Mucosa of stomach (tissue), 1 donor: ENCODE data around the gene SRSF1.

Experiments
- H3K27me3 ChIP-seq: one replicate; pipeline ENCODE4 v1.7.0; 2013; ENCODE audit warnings: mild to moderate bottlenecking, low read length; ENCODE audit not compliant: control insufficient read depth, insufficient read depth
- H3K36me3 ChIP-seq: one replicate; pipeline ENCODE4 v1.7.0; 2013; ENCODE audit warnings: low read length; ENCODE audit not compliant: control insufficient read depth, insufficient read depth
- H3K4me1 ChIP-seq: one replicate; pipeline ENCODE4 v1.7.0; 2013; ENCODE audit warnings: mild to moderate bottlenecking, low read length; ENCODE audit not compliant: control insufficient read depth, insufficient read depth
- H3K4me3 ChIP-seq: one replicate; pipeline ENCODE4 v1.7.0; 2013; ENCODE audit warnings: low read length
- H3K9ac ChIP-seq: one replicate; pipeline ENCODE4 v1.7.0; 2013; ENCODE audit warnings: mild to moderate bottlenecking, low read length, moderate library complexity
- H3K9me3 ChIP-seq: one replicate; pipeline ENCODE4 v1.7.0; 2013; ENCODE audit warnings: mild to moderate bottlenecking, low read length, moderate library complexity; ENCODE audit not compliant: control insufficient read depth
- donor health status: Pancreatic carcinoma.

Gene SRSF1

DNA sequence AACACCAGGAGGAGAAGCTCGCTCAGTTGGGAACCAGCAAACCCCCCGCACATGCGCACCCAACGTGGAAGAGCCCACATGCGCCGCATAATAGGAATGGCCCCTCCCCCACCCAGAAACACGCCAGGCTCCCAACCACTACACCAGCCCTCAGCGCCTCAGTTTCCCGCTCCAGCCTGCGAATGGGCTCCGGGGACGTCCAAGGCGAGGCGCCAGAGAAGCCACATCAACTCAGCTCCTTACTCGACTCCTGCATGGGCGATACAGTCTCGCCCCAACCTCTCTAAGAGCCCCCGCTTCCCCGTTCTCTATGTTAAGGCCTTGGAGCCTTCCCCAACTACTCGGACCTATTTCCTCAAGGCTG is 504 bp downstream of the SRSF1 start:
- Histone ChIP-seq H3K4me1 (peaks cover 17% of the 10 kb centered on the region), H3K9ac (peak overlapping the region; percentile 100), H3K27me3 (no peaks in the 10 kb centered on the region), H3K36me3 (no peaks in the 10 kb centered on the region), H3K4me3 (peak overlapping the region; percentile 100), H3K9me3 (no peaks in the 10 kb centered on the region)

DNA sequence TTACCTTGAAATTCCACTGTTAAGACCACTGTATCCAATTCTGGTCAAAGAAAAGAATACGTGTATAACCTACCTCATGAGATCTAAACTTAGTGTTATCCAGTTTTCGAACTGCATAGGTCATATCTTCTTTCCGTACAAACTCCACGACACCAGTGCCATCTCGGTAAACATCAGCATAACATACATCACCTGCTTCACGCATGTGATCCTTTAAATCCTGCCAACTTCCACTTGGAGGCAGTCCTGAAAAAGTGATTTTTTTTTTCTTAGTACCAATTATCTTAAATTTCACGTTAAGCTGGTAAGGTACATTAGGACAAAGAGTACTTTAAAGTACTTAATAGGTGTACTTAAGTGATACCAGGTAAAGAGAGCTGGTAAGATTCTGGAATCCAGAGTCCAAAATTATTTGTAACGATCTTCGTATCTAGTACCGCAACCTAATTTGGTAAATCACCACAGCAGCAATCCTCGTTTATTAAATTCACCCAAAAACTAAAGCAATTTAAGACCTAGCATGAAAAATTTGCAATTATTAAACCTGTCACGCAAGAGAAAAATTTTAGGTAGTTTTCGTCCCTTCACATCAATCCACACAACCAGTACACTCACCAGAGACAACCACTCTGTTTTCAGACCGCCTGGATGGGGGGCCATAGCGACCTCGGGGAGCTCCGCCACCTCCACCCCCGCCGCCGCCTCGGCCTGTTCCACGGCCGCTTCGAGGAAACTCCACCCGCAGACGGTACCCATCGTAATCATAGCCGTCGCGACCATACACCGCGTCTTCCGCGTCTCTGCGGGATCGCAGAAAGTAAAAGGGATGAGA is 1.1 kb downstream of the SRSF1 start:
- H3K9ac ChIP-seq, result peak overlapping the region; percentile 100
- peaks cover 17% of the 10 kb centered on the region for H3K4me1 ChIP-seq
- H3K4me3 ChIP-seq, result peak overlapping the region; percentile 100
- no peaks in the 10 kb centered on the region for H3K36me3 ChIP-seq
- H3K27me3 ChIP-seq, result no peaks in the 10 kb centered on the region
- no peaks in the 10 kb centered on the region for H3K9me3 ChIP-seq

DNA sequence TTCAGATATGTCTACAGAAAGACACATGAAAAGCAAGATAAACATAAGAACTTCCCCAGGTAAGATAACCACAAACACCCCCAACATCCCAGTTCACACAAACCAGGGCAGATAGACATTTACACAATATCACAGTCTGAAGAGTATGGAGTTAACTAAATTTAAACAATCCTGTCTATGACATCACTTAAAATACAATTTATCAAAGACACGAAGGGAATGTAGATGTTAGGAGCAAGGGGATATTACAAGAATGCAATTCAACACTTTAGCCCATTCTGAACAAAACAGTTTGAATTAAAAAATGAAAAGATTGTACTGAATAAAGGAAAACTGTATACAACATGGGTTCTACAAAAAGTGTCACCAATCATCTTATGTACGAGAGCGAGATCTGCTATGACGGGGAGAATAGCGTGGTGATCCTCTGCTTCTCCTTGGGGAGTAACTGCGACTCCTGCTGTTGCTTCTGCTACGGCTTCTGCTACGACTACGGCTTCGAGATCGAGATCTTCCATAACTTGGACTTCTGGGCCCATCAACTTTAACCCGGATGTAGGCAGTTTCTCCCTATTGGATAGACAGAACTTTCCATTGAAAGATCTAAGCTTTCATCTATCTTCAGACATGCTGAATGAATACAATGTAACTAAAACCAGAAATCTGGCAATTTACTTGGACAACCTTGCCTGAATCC is 1.9 kb downstream of the SRSF1 start:
- peak overlapping the region; percentile 100 for H3K9ac ChIP-seq
- peak overlapping the region; percentile 100 for H3K4me3 ChIP-seq
- peaks cover 17% of the 10 kb centered on the region for H3K4me1 ChIP-seq
- no peaks in the 10 kb centered on the region for H3K27me3 ChIP-seq
- no peaks in the 10 kb centered on the region for H3K36me3 ChIP-seq
- H3K9me3 ChIP-seq, result no peaks in the 10 kb centered on the region

DNA sequence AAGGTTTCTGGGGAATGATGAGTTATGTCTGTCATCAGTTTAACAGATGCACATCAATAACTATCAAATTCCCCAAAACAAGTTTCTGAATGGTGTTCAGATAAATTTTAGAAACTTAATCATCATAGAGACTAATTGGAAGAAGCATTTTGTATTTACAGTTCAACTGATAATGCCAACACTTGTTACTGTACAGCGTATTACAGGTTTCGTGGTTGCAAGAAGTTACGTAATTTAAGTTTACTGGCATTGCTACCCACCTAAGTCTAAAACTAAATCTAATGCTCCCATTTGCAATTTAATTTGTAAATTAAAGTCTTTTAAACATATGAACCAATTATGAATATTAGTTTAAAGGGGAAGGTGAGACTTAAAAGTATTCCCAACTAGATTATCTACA is 3.0 kb downstream of the SRSF1 start:
- H3K27me3 ChIP-seq, result no peaks in the 10 kb centered on the region
- H3K9me3 ChIP-seq, result no peaks in the 10 kb centered on the region
- no peaks in the 10 kb centered on the region for H3K36me3 ChIP-seq
- H3K4me1 ChIP-seq, result peaks cover 17% of the 10 kb centered on the region
- H3K4me3 ChIP-seq, result no peak overlapping the region
- peak overlapping the region; percentile 31 for H3K9ac ChIP-seq

DNA sequence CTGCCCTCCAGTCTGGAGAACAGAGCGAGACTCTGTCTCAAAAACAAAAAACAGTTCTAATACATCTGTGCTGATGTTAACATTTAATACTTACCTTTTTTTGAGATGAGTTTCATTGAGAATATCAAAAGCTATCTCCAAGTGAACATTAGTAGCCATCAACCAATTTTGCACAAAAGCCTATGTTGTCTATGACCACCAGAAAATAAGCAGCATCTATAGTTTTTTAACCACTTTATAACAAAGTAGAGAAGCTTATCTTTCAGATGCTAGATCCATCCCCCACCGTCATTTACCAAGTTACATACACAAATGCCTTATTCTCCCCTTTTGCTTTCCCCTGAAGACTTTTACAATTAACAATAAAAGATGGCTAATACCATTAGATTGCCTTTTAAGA is 4.1 kb downstream of the SRSF1 start:
- H3K4me1 ChIP-seq, result peaks cover 17% of the 10 kb centered on the region
- H3K36me3 ChIP-seq, result no peaks in the 10 kb centered on the region

DNA sequence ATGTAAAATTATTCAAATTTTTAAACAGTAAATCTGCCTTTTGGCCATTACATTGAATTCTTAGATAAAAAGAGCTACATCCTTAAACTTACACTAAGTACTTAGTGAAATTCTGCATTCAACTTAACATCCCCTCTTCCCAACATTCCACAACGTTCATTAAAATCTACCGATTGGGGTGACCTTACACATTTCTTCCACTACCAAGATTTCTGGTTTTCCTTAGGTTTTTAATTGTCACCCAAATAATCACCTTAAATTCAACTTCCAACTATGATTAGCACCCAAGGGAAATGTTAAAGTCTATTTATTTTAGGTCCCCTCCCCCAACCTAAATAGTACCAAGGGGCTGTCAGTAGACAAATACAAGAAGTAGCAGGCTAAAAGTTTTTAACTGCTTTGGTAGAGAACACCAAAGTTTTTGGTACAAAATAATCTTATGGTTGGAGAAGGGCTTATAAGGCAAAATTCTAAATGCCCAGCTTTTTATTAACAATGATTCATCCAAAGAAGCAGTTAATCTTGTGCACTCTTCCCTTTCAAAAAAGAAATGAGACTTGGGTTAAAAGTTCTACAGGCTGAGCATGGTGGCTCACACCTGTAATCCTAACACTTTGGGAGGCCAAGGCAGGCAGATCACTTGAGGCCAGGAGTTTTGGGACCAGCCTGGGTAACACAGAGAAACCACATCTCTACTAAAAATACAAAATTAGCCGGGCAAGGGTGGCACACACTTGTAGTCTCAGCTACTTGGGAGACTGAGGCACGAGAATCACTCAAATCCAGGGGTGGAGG is 4.7 kb downstream of the SRSF1 start:
- Histone ChIP-seq H3K27me3 (no peaks in the 10 kb centered on the region), H3K4me1 (peaks cover 17% of the 10 kb centered on the region), H3K9ac (no peak overlapping the region), H3K36me3 (no peaks in the 10 kb centered on the region), H3K4me3 (no peak overlapping the region), H3K9me3 (no peaks in the 10 kb centered on the region)

More for the DNA sequence above, 4.1 kb downstream of the SRSF1 start:
- H3K4me3 ChIP-seq, result no peak overlapping the region
- H3K9ac ChIP-seq, result no peak overlapping the region
- H3K27me3 ChIP-seq, result no peaks in the 10 kb centered on the region
- no peaks in the 10 kb centered on the region for H3K9me3 ChIP-seq

DNA sequence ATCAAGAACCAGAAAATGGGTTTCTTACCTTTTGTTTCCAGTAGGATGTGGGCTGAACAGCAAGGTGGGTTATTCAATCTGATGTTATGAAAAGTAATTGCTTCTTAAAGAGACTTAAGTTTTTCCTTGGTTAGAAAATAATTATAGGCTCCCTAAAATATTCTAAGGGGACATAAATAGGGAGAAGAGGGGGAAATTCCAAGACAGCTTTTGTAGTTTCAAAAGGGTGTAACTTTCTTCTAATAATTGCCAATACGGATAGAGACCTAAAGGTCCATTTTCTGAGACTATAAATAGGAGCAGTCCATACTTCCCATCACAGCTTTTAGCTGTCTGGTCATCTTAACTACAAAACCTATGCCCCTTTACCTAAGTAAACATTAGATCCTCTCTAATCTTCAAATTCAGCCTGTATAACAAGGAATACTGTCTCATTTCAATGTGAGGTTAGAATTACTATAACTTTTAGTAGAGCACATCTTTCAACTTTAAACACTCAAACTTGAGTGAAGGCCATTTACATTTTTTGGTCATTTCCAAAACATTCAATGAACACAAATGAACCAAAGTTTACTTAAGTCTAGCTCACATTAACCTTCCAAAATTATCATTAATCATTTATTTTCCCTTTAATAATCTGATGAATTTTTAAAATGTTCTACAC is 5.5 kb downstream of the SRSF1 start:
- no peak overlapping the region for H3K9ac ChIP-seq
- H3K4me3 ChIP-seq, result no peak overlapping the region
- H3K27me3 ChIP-seq, result no peaks in the 10 kb centered on the region
- H3K4me1 ChIP-seq, result peaks cover 17% of the 10 kb centered on the region
- no peaks in the 10 kb centered on the region for H3K9me3 ChIP-seq
- no peaks in the 10 kb centered on the region for H3K36me3 ChIP-seq

DNA sequence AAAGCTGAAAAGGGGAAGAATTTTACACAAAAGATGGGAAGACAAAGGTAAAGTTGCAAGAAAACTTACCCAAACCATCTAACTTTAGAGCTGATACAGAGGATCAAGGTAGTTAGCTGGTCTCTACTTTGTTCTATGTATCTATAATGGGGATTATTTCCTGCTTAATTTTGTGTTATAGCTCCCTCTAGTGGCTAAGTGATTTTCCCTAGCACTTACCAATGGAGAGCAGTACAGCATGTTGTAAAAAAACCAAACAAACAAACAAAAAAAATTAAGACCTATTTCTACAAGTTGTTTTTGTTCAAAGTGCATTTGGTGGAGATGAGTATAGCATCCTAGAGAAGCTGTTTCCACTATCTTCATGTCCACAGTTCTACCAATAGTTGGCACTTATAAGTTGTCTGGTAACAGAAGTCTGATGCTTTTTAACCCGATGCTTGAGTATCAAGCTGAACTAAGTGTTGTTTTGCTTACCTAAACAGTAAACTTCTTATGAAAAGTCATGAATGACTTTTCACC is 7.5 kb downstream of the SRSF1 start:
- Histone ChIP-seq H3K4me1 (peaks cover 9% of the 10 kb centered on the region), H3K9ac (no peak overlapping the region)

DNA sequence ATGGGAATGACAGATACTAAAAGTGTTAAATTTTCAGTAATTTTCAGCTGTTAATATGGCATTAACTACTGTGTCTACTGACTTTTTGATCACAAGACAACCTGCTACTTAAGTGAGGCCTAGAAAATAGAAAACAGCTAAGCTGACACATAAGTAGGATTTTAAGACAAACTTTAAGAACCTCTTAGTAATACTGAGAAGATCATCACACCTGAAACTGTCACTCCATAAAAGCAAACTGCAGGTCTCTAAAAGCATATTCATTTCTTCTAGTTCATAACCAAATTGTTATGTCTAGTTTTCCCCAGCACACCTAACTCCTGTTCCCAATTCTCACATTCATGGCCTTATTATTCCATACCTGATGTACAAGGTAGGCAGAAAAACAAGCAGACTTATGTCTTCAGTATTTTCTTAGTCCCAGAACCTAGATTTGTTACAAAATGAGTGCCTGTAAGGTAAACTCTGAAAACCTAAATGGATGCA is 8.0 kb downstream of the SRSF1 start:
- no peaks in the 10 kb centered on the region for H3K36me3 ChIP-seq
- H3K9ac ChIP-seq, result no peak overlapping the region
- no peak overlapping the region for H3K4me3 ChIP-seq
- H3K27me3 ChIP-seq, result no peaks in the 10 kb centered on the region
- no peaks in the 10 kb centered on the region for H3K9me3 ChIP-seq
- H3K4me1 ChIP-seq, result peaks cover 10% of the 10 kb centered on the region

More for the DNA sequence above, 7.5 kb downstream of the SRSF1 start:
- Histone ChIP-seq H3K36me3 (no peaks in the 10 kb centered on the region), H3K4me3 (no peak overlapping the region), H3K27me3 (no peaks in the 10 kb centered on the region), H3K9me3 (no peaks in the 10 kb centered on the region)

DNA sequence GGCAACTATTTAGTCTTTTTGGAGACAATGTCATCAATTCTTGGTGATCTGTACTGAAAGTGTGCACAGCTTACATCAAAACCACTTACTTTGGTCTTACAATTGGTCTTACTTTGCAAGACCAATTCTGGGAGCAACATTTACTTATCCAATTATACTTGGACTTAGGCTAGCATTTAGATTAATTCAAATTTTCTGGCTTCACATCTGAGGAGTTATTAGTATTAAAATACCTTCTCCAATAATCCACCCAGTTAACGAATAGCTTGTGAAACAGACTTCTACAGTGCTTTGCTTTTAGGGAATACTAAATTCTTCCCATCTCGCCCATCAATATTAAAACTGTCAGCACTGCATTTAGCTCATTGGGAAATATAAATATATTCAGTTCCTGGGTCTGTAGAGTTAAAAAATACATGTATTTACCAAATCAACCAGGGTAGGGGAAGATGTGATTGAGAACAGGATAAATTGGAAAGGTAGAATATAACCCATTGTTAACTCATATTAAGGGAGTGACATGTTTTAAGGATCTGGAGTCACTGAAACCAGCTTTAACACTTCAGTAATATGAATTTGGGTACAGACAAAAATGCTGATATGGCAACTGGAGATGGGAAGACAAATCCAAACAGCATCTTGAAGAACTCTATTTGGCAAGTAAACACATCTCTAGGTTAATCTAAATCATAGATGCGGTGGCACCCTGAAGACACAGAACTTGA is 9.8 kb downstream of the SRSF1 start:
- no peaks in the 10 kb centered on the region for H3K36me3 ChIP-seq
- peaks cover 14% of the 10 kb centered on the region for H3K4me1 ChIP-seq
- H3K4me3 ChIP-seq, result no peak overlapping the region
- no peak overlapping the region for H3K9ac ChIP-seq
- no peaks in the 10 kb centered on the region for H3K27me3 ChIP-seq
- H3K9me3 ChIP-seq, result no peaks in the 10 kb centered on the region
